GM20431 (cell line): ENCODE results near the gene GM2A.

Experiments
- in situ Hi-C: fragments of 300-500 bp; cut with MseI, MboI; formaldehyde crosslinking; loops from one replicate; pipeline ENCODE4 v1.15.0; 2020; ENCODE audit warnings: low sequenced_read_pairs; ENCODE audit not compliant: unreplicated experiment

GM2A gene

GRCh38 chr5:151318850-151319732, 66.1 kb downstream of the GM2A start:
- in situ Hi-C loops = no loop called here
